Measurements from ENCODE around the gene LAIR2.
"Not testable (repeated sequence)": the region's sequence is repeated elsewhere in the genome, so short reads cannot be mapped to it uniquely, and the experiment has no call there.

Gene LAIR2

DNA sequence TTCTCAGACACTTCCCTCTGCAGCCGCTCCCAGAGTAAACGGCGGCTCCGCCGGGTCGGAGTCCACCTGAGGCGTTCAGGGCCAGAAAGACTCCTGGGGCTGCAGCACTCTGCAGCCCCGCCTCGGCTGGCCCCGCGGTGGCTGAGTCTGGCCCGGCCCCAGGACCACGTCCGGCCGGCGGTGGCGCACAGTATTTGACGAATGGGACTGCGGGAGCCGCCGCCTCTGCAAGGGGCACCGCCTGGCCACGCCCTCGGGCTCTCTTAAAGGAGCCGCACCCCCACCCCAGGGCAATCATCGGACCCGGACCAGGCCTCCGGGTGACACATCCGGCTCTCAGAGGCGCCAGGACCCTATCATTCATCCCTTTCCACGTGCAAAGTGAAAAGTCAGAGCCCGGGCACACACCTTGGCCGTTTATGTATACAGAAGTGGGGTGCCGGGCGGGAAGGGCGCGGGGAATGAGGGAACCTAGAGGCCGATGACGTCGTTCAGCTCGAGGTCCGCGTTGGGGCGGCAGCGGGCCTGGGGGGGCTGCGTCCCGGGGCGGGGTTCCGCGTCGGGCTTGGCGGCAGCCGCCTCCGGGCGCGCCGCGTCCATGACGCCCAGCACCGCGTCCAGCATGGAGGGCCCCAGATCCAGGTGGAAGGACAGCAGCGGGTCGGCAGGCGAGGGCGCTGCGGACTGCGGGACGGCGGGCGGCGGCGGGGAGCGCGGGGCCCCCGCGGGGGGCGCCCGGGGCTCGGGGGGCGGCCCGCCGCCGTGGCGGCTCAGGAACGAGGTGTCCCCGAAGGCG is 37.8 kb upstream of the LAIR2 start:
- no peak for FAIRE-seq

DNA sequence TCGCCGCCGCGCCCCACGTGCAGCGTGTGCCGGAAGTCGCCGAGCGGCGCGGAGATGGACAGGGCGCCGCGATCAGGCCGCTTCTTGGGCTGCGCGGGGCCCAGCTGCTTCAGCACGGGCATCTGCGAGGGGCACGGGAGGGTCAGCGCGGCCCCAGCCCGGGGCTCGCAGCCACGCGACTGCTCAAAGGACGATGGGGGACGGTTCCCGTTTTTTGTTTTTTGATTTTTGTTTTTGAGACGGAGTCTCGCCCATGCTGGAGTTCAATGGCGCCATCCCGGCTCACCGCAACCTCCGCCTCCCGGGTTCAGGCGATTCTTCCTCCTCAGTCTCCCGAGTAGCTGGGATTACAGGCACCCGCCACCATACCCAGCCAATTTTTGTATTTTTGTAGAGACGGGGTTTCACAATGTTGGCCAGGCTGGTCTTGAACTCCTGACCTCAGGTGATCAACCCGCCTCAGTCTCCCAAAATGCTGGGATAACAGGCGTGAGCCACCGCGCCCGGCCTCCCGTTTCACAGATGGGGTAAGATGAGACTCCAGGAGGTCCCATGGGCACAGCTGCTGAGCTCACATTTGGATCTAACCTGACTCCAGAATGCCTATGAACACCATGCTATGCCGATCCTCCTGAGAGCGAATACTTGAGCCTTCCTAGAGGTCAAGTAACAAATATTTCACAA is 37.1 kb upstream of the LAIR2 start:
- FAIRE-seq: no peak

DNA sequence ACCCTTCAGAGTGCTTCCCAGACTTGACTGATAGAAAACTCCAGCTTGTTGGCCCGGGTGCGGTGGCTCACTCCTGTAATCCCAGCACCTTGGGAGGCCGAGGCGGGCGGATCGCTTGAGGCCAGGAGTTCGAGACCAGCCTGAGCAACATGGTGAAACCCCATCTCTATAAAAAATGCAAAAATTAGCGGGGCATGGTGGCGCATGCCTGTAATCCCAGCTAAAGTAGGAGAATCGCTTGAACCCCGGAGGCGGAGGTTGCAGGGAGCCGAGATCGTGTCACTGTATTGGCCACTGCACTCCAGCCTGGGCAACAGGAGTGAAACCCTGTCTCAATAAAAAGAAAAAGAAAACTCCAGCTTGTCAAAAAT is 36.5 kb upstream of the LAIR2 start:
- FAIRE-seq: not testable (repeated sequence)

DNA sequence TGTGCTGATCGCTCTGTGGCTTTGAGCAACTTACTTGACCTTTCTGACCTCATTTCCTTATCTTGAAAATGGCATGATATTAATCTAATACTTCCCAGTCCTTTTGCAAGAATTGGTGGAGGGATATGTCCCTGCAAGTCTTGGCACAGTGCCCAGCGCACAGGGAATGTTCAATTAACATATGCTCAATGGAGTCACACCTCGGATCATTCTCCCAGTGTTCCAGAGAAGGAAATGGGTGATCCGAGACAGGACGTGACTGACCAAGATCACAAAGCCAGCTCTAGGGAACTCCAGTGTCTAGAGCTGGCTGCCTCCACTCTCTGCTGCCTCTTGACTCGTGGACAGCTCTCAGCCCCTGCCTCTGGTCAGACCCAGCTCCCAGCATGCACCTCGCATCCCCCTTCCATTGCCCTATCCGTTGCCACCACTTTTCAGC is 33.1 kb upstream of the LAIR2 start:
- FAIRE-seq: no peak

DNA sequence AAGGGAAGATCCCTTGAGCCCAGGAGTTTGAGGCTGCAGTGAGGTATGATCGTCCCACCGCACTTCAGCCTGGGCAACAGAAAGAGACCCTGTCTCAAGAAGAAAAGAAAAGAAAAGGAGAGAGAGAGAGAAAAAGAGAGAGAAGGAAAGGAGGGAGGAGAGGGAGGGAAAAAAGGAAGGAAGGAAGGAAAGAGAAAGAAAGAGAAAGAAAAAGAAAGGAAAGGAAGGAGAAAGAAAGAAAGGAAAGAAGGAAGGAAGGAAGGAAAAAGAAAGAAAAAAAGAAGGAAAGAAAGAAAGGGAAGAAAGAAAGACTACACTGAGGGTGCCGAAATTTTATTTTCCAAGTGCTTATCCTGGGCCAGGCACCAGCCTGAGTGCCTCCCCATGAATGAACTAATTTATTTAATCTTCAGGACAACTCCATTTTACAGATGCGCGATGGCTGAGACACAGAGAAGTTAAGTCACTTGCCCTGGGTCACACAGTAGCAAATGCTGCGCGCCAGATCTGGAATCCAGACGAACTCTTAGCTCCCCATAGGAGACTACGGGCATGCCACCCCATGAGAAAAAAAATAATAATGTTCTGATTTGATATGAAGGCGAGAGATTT is 32.2 kb upstream of the LAIR2 start:
- FAIRE-seq: no peak

DNA sequence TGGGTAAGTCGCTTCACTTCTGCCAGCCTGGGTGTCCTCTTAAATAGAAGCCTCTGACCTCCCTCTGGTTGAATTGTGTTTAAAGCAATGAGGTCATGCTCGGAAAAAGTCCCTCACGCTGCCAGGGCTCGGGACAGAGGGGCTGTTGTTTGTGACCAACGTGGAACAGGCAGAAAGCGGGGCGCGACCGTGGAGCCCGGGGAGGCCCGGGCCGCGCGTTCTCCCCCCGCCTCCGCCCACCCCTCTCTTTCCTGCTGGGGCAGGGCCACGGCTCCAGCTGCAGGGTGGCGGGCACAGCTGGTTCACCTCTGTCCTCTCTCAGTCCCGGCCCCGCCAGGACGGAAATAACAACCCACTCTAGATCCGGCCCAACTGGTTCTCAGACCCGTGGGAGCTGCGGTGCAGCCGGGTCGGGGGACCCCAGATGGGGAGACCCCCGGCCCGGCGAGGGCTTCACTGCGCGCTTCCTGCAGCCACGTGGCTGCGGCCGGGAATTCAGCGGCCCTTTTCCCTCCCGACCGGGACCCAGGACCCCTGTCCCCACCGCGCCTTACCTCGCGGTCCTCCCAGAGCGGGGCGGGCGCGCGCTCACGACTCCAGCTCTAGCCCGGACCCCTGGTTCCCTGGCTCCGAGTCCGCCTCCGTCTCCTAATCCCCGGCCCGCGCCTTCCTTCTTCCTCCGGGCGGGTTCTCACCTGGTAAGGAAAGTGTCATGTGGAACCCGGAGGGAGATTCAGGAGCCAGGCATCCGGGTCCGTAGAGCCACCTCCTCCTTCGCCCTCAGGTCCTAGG is 31.4 kb upstream of the LAIR2 start:
- no peak for FAIRE-seq

DNA sequence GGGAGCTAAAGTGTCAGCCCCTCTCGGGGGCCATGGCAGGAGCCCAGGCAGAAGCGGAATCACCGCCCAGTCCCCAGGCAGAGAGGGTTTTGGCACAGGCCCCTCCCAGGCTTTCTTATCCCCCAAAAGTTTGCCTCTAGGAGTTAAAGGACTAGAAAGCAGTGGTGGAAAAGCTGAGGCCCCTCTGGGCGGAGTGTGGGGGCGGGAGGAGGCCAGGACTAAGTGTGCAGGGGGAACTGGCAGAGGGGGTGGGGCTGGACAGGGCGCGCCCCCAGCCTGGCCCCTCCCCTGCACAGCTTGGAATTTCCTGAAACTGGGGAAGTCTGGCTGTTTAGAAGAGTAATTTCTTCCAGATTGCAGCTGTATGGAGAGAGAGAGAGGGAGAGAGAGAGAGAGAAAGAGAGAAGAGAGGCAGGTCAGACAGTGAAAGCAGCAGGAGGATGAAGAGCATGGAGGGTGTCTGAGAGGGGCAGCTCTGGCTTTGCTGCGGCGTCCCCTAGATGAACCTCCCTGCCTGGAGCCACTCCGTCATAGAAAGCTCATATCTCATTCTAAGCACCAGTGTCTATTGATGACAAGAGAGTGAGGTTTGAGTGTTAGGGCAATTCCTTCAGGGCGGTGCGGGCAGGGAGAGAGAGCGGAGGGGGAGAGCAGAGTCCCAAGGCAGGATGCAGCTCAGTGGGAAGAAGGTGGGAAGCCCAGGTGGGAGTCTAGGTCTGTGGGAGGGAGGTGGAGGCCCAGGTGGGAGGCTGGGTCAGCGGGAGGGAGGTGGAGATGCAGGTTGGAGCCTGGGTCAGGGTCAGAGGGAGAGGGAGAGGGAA is 29.4 kb upstream of the LAIR2 start, which contains the start of gene CDC42EP5:
CDC42EP5 (minus strand) TSS at position 226 of the 821 bp plus-strand sequence. CDS start 7,749 bp downstream, outside the sequence.
- FAIRE-seq: peak; percentile 21

DNA sequence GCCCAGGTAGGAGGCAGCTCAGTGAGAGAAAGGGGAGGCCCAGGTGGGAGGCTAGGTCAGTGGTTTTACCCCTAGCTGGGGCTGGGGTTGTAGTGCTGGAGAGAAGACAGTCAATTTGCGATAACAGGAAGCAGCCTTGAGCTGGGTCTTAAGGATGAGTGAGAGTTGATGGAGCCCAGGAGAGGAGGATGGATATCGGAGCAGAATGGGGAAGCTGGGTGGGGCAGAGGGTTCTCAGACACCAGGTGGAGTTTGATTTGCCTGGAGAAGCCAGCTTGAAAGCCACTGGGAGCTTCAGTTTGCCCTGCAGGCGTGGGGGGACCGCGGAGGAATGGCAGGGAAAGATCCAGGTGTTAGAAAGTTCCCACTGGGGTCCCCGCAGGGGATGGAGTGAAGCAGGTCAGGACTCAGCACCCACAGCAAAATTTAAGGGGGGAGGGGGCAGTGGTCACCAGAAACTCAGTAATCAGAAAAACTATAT is 28.7 kb upstream of the LAIR2 start:
- no peak for FAIRE-seq

DNA sequence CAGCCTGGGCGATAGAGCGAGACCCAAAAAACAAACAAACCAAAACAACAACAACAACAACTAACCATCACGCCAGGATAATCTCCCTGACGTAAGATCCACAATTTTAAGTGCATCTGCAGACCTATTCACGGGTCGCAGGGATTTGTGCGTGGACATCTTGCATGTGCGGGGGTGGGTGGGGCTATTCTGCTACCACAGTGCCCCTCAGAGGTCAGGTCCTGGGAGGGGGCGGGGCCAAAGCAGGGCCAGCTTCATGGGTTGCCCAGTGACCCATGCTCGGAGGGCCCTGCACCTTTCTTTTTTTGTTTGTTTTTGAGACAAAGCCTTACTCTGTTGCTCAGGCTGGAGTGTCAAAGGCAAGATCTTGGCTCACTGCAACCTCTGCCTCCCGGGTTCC is 26.9 kb upstream of the LAIR2 start:
- no peak for FAIRE-seq

DNA sequence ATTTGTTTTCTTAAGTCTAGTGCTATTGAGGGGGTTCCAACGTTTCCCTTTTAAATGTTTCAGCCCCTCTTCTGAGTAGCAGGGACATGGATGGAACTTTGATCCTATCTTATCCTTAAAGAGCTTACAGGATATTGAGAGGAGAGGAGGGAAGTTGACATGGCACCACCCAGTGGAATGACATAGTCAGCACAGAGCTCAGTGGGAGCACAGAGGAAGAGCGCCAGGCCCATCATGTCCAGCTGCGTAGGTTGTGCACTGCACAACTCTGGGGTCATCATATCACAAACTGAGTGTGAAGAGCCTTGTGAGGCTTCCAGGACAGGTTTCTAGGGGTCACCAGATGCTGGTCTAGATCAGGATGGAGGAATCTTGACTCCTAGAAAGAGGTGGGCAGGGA is 25.0 kb upstream of the LAIR2 start:
- FAIRE-seq: no peak

DNA sequence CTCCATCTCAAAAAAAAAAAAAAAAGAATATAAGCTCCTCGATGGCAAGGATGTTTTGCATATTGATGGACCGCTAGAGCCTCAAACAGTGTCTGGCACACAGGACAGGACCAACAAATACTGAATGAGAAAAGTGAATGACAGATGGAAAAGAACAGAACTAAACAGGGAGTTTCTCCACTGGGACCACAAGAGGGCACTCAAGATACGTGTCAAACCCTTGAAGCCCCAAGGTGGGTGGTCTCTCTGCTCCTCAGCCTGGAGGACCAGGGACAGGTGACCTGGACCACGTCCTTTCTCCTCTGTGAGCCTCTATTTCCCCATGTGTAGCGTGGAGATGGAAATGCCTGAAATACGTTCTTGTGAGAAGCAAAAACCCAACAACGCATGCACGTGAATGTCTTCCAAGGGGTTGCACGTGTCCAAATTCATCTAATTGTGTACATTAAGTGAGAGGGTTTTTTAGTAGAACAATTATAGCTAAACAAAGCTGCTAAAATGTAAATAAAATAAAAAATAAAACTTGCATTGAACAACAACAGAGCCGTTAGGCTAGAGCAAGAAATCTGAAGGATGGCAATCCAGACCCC is 23.9 kb upstream of the LAIR2 start:
- no peak for FAIRE-seq

DNA sequence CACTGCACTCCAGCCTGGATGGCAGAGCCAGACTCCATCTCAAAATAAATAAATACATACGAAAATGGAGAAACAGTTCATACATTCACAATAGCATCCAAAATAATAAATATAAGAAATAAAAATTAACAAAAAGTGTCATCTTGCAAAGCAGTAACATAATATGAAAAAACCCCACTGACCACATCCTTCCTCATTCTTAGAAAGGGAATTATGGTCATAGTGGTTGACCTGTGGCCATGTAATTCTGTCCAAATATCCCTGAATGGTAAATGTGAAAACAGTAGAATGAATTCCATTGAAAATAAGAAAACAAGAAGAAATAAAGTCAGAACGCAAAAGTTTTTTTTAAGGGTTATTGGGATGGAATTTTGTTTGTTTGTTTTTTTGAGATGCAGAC is 22.6 kb upstream of the LAIR2 start:
- FAIRE-seq: no peak

DNA sequence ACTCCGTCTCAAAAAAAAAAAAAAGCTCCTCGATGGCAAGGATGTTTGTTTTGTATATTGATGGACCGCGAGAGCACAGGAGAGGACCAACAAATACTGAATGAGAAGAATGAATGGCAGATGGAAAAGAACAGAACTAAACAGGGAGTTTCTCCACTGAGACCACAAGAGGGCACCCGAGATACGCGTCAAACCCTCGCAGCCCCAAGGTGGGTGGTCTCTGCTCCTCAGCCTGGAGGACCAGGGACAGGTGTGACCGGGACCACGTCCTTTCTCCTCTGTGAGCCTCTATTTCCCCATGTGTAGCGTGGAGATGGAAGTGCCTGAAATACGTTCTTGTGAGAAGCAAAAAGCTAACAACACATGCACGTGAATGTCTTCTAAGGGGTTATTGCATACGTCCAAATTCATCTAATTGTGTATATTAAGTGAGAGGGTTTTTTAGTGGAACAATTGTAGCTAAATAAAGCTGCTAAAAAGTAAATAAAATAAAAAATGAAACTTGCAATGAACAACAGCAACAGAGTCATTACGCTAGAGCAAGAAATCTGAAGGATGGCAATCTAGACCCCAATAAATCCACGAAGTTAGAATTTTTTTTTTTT is 21.2 kb upstream of the LAIR2 start:
- no peak for FAIRE-seq

DNA sequence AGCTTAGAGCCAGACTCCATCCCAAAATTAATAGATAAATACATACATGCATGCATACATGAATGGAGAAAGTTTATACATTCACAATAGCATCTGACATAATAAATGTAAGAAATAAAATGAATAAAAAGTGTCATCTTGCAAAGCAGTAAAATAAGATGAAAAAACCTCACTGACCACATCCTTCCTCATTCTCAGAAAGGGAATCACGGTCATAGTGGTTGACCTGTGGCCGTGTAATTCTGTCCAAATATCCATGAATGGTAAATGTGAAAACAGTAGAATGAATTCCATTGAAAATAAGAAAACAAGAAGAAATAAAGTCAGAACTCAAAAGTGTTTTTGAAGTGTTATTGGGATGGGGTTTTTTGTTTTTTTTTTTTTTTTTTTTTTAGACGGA is 19.7 kb upstream of the LAIR2 start:
- FAIRE-seq: no peak

DNA sequence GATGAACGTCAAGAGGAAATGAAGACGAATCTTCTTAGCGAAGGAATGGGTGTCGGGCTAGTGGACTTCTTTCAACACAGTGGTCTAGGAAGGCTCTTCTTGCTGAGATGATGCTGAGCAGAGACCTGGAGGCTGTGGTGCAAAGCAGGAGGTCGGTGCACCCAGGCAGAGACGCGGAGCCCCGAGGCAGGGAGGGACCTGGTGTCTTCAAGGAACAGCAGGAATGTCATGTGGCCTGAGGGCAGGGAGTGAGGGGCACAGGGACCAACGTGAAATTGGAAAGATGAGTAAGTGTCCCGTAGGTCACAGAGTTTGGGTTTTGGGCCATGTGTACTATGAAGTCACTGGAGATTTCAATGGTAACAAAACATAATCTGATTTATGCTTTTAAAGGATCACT is 18.2 kb upstream of the LAIR2 start:
- FAIRE-seq: no peak

DNA sequence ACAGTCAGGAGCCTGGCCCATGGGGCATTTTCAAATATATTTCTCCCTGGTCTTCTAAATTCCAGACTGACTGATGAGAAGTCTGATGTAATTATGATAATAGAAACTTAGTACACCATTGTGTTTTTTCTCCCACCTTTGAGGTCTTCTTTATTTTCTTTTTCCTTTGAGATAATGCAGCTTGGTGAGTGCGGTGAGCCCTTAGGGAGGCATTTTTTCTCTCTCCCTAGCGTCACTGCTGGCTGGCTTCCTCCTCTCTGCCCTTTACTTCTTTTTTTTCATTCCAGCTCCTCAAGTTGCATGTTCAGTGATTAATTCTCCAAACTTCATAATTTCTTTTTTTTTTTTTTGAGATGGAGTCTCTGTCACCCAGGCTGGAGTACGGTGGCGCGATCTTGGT is 16.8 kb upstream of the LAIR2 start:
- no peak for FAIRE-seq

DNA sequence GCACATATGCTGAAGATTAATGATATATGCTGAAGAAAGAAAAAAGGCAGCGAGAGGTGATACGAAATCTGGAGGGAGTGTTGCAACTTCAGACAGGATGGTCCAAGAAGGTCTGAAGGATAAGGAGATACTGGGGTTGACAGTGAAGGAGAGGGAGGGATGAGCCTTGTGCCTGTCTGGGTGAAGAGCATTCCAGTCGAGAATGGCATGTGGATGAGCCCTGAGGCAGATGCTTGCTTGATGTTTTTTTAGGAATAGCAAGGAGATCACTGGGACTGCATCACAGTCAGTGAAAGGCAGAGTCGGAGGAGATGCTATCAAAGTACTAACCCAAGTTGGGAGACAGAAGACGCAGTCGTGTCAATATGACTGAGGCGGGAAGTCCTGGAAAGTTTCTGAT is 13.3 kb upstream of the LAIR2 start:
- no peak for FAIRE-seq

DNA sequence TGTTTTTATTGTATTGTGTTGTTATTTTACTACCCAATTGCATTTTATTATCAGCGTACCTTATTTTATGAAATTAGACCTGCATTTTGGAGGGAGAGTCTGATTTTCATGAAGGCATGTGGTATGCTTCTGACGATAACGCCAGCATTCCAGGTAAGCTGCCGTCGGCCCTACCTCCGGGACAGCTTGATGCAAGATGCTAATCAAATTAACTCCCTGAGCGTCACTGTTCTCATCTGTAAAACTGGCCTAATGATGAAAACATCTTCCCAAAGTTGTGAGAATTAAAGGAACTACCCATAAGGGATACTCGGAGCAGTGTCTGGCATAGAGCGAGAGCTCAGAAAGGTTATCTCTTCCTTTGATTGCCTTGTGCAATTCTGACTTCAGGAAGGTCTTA is 12.9 kb upstream of the LAIR2 start:
- no peak for FAIRE-seq

DNA sequence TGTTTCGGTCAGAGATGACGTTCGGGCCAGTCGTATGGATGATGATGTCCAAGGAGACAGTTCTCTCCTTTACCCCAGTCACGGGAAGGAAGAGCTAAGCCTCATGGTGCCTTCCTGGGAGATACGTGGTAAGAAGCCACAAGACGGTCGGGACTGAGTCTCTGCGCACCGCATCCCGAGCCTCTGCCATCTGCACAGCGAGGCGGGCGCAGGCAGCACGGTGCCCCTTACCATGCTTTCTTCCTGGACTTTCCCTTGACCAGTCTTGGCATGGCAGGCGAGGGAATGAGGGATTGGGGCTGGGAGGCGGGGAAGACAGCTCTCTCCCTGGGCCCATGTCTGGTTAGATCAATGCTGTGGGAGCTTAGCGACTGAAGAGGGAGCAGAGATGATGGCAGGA is 10.1 kb upstream of the LAIR2 start:
- no peak for FAIRE-seq

DNA sequence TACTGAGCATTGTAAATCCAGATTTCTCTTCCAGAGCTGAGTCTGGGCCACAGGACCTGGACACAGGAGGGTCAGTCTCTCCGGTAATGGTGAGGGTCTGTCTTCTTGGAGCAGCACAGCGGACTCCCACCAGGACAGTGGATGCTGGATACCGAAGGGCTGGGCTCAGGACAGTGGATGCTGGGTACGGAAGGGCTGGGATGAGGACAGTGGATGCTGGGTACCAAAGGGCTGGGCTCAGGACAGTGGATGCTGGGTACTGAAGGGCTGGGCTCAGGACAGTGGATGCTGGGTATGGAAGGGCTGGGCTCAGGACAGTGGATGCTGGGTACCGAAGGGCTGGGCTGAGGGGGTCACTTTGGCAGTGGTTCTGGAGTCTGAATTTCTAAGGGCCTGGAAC is 9.6 kb upstream of the LAIR2 start:
- not testable (repeated sequence) for FAIRE-seq

DNA sequence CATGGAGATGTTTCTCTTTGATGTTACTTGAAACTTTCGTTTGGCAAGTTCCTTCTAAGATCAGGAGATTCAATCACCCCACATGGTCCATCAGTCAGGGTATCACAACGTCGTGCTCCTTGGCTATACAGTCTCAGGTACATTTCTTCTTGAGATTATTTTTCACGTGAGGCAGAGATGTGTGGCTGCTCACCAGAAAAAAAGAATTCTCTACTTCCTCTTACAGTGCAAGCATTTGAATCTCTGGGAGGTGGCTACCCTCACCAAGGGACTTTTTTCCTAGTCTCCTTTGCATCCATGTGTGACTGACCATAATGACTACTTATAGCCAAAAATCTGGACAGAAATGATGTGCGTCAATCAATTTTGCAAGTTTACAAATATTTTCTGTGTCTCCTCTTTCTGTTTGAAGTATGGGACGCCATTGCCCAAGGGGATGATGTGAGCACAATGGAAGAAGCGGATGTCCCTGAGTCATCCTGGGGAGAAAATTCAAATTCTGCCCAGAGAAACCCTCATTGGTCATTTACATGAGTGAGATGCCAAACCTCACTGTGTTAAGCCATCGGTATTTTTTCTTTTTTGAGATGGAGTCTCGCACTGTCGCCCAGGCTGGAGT is 8.6 kb upstream of the LAIR2 start:
- FAIRE-seq: no peak
